Cerebellar nuclear complex (tissue), 1 donor: ENCODE data around the gene ELAVL1.
"Not testable (repeated sequence)": the region's sequence is repeated elsewhere in the genome, so short reads cannot be mapped to it uniquely, and the experiment has no call there.

ENCODE experiments used
- DNase-seq, 2 experiments: peaks; one replicate each; lab custom pipeline; 2025; lab: John Stamatoyannopoulos, UW

The ELAVL1 gene

GRCh38 chr19:7970716-7971448 lies 34.6 kb downstream of the ELAVL1 start:
- DNase-seq, result no peak

GRCh38 chr19:7969555-7969939 lies 35.9 kb downstream of the ELAVL1 start:
- DNase-seq, result no peak

GRCh38 chr19:7968796-7969554 lies 36.5 kb downstream of the ELAVL1 start:
- no peak for DNase-seq

GRCh38 chr19:7968008-7968795 lies 37.2 kb downstream of the ELAVL1 start:
- DNase-seq, result no peak

DNA sequence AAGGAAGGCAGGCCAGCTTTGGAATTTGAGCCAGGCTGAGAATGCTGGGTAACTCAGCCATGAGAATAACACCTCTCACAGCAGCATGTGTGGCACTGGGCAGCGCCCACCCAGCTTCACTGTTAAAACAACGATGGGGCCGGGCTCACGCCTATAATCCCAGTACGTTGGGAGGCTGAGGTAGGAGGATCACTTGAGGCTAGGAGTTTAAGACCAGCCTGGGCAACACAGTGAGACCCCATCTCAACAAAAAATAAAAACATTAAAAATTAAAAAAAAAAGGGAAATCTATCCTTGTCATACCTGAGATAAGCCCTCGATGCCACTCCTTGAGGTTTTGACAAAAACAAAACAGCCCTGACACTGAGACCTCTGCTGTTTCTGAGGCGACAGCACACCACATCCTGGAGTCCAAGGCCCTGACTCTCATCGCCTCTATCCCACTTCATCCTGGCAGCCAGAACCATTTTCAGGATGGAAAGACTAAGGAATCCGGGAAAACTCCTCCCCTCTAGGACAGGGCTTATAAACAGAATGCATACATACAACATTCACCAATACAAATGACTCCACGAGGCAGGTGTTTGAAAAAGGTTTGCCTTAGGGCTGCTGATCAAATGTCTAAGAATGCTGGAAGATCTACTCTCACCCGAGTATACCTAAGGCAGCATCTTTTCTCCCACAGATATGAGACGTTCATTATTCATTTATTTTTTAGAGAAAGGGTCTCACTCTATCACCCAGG lies 39.3 kb downstream of the ELAVL1 start:
- no peak for DNase-seq

GRCh38 chr19:7965259-7965841 lies 40.1 kb downstream of the ELAVL1 start:
- no peak for DNase-seq

GRCh38 chr19:7963566-7963965 lies 41.9 kb downstream of the ELAVL1 start:
- no peak for DNase-seq

DNA sequence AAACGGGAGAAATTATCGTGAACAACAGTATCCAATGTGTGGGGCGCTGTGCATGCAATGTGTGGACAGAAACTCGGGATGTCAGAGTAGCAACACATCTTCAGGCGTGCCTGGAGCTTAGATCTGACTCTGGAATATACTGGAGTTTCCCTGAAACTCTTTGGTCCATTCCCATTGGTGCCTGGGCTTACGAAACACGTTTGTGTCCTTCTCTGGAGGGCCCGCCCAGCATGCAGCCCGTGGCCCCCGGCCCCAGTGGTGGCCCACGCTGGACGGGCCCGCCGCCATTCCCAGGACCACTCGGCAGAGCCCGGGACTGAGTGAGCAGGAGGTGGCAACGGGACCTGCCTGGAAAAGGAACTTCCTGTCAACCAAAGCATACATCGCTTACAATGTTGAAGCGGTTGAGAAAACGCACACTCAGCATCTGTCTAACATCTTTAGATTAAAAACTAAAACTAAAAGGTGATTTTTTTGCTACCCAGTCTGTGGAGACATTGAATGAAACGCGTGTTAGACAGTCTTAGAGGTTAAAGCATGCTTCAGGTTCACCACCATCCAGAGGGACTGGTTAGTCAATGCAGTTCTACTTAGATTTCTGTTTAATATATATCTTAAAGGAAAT lies 42.7 kb downstream of the ELAVL1 start:
- no peak for DNase-seq

GRCh38 chr19:7961920-7962626 lies 43.4 kb downstream of the ELAVL1 start:
- no peak for DNase-seq

GRCh38 chr19:7961082-7961481 lies 44.4 kb downstream of the ELAVL1 start:
- not testable (repeated sequence) for DNase-seq

DNA sequence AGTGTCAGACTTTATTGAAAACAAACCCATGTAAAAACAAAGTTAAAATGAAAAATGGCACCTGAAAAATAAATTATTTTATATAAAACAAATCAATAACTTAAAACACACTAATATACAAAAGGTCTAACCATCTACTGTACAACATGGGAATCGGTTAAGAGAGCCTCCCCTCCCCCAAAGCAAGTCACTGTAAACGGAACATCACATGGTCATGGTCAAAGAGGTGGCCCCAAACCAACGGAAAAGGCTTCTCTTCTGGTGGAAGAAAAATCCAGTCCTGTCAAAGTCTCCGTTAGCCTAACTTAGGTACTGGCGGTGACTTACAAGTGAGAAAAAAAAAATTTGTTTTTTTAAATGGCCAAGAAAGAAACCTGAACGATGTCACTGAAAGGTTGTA lies 46.2 kb downstream of the ELAVL1 start:
- no peak for DNase-seq

DNA sequence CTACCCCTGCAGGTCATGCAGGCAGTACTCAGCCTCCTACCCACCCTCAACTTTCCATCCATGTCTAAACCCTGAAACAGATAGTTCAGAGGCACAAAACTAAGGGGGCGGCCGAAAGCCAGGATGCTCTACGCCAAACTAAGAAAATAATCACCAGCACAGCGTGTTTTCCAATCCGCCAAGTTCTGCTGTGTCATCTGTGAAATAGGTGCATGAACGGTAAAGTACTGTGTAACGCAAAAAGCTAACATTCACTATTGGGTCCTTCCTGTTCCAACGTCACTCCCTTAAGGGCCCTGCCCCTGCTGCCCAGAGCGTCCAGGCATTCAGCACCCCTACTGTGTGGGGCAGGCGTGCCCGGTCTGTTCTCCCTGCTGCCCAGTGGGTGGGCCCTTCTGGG lies 49.7 kb downstream of the ELAVL1 start:
- no peak for DNase-seq

GRCh38 chr19:7953576-7953975 lies 51.9 kb downstream of the ELAVL1 start:
- no peak for DNase-seq

GRCh38 chr19:7953060-7953459 lies 52.4 kb downstream of the ELAVL1 start:
- DNase-seq, result peak in 1 of 2 experiments; percentile 43

GRCh38 chr19:7947939-7948338 lies 57.5 kb downstream of the ELAVL1 start:
- DNase-seq, result no peak

DNA sequence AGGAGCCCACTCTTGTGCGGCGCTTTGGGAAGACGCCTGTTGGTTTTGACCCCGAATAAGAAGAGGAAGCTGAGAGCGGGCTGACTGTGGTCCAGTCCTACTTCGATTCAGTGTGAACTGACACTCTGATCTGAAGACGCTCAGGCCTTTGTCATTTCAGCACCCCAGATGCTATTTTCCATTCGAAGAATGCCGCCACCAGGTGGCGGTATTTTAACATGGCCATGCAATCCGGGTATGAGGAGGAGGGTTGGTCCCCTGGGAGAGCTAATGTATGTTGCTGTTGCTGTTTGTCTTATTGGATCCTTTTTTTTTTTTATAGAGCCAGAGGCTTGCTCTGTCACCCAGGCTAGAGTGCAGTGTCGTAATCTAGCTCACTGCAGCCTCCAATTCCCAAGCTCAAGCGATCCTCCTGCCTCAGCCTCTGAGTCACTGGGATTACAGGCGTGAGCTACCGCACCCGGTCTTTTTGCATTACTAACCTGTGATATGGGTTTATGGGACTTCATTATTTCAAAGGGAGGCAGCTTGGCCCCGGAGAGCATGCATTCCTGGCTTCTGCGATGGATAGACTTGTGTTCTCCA lies 61.2 kb downstream of the ELAVL1 start:
- peak in 1 of 2 experiments; percentile 65 for DNase-seq

DNA sequence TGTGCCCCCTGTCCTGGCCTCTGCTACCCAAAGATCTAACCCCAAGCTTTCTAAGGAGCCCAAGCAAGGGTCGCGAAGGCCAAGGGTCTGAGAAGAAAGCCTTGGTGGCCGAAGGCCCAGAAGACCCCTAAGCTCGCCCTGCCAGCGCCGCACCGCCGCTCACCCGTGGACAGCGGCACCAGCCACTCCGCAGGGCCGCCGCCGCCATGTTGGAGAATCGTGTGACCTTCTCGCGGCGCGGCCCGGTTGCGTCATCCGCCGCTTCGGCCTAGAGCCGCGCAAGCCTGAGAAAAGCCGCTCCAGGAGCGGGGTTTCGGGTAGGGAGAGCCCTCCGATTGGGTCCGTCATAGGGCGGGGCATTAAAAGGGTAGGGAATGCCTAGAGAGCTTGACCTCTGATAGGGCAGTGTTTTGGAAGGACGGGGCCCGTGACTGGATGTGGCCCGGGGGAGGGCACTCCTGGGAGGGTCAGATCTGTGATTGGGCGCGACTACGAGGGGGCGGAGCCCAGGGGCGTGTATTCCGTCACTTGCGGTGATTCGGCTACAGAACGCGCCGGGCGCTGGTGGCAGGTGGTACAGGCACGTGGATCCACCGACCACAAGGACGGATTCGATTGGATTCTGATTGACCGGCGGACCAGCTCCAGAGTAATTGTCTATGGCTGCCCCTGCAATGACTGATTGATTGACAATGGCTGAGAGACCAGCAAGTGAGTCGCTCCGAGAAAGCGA lies 61.8 kb downstream of the ELAVL1 start, which contains the start of gene TIMM44:
Gene TIMM44, minus strand, starts transcription at position 223 of the 733 bp plus-strand sequence. Its CDS starts 15 bp downstream, at position 208.
- peak; percentile 99 to 100 for DNase-seq

DNA sequence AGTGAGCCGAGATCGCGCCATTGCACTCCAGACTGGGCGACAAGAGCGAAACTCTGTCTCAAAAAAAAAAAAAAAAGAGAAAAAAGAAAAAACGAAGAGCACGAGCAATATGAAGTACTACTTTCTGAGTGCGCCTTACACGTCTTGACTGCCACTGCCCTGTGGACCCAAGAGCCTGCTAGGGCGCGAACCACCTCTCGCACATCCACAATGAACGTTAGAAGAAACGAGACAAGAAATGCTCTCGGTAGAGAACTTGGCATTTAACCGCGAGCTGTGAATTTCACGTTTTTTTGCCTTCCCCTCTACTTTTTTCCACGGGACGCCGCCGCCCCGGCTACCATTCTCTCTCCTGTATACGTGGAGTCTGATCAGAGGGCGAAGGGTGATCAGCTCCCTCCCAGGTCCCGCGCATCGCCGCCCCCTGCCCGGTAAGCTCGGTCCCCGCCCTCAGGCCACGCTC lies 62.4 kb downstream of the ELAVL1 start:
- DNase-seq, result no peak
